Retinal pigment epithelial cell (primary cell): ENCODE measurements around the gene AKR1A1.

Experiments
- DNase-seq: peaks from one replicate; pipeline ENCODE4 v3.0.0-alpha.2; 2010; ENCODE audit warnings: low read depth
- H3K4me3 ChIP-seq: 2 replicates; pipeline ENCODE4 v1.5.1; 2011; ENCODE audit warnings: mild to moderate bottlenecking, low read length, control low read depth, moderate library complexity
- TF ChIP-seq, protein P1 (sequence below): conservative IDR thresholded peaks from 2 replicates; pipeline ENCODE4 v1.5.1; 2011; ENCODE audit warnings: low read depth, low read length, control low read depth, inconsistent platforms

The AKR1A1 gene

DNA sequence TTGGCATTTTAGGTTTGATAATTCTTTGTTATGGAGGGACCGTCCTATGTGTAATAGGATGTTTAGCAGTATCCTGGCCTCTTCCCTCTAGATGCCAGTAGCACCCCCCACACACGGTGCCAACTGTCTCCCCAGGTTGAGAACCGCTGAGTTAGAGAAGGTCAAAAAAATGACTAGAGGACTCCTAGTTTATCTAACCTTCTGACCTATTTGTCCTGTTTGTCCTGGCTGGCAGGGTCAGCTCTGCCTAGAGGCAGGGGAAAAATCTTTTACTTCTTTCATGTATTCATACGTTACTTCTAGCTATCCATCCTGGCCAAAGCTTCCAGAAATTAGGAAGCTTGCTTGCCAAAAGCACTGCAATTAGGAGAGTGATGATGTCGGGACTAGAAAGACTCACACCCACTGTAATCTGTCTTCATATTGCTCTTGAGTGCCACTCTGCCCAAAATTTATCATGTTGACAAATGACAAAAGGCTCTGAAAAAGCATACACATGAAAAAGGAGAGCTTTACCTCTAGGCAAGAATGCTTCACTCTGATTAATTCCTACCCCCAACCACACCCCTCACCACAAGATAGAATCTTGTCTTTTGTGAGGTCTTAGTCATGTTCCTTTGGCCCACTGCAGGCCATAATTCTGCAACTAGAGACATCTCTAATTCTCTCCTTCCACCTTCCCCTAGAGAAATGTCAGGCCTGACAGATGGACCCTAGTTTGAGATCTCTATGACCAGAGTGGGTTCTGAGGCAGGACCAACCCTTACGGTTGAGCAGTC lies 14.4 kb upstream of the AKR1A1 start:
- TF ChIP-seq, protein P1, sequence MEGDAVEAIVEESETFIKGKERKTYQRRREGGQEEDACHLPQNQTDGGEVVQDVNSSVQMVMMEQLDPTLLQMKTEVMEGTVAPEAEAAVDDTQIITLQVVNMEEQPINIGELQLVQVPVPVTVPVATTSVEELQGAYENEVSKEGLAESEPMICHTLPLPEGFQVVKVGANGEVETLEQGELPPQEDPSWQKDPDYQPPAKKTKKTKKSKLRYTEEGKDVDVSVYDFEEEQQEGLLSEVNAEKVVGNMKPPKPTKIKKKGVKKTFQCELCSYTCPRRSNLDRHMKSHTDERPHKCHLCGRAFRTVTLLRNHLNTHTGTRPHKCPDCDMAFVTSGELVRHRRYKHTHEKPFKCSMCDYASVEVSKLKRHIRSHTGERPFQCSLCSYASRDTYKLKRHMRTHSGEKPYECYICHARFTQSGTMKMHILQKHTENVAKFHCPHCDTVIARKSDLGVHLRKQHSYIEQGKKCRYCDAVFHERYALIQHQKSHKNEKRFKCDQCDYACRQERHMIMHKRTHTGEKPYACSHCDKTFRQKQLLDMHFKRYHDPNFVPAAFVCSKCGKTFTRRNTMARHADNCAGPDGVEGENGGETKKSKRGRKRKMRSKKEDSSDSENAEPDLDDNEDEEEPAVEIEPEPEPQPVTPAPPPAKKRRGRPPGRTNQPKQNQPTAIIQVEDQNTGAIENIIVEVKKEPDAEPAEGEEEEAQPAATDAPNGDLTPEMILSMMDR, result no peak
- DNase-seq, result no peak

DNA sequence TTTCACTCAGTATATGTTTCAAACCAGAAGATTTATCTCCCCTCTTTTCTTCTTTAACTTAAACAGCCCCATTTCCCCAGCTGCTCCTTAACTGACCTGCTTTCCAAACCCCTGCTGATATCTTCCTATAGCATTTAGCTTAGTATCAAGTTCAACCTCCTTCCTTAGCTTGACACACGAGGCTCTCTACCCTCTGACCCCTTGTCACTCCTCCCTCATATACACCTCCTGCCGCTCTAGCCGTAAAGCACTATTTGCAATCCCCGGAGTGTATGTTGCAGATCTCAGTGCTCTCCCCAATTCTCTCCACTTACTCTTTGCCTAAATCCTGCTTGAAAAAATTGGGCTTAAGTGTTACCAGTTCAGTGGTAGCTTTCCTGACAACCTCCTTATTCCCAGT lies 13.7 kb upstream of the AKR1A1 start:
- no peak overlapping the region for H3K4me3 ChIP-seq
- TF ChIP-seq, protein P1, result no peak
- DNase-seq, result no peak

More for the DNA sequence above, 14.4 kb upstream of the AKR1A1 start:
- H3K4me3 ChIP-seq, result no peak overlapping the region

DNA sequence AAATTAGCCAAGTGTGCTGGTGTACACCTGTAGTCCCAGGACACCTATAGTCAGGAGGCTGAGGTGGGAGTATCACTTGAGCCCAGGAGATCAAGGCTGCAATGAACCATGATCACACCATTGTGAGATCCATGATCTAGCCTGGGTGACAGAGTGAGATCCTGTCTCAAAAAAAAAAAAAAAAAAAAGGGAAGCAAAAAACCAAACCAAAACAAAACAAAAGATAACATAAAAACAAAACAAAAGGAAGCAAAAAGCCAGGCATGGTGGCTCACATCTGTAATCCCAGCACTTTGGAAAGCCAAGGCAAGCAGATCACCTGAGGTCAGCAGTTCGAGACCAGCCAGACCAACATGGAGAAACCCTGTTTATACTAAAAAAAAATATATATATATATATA lies 9.4 kb upstream of the AKR1A1 start:
- no peak overlapping the region for H3K4me3 ChIP-seq
- no peak for DNase-seq
- TF ChIP-seq, protein P1, result no peak

DNA sequence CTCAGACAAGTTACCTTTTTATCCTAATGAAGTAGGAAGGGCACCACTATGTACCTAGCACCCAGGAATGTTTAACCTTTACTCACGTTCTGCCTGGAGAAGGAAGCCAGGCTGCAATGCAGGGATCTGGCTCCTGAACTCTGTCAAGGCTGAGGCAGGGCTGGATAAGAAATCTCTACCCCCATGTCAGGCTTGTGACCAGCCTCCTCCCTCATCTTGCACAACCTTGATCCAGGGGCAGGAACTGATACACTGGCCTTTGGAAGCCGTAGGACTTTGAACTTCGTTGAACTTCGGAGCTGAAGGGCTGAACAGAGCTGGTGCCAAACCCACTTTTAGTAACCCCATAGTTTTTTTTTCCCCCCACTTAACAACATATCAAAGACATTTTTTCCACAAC lies 8.0 kb upstream of the AKR1A1 start:
- TF ChIP-seq, protein P1, result no peak
- H3K4me3 ChIP-seq, result no peak overlapping the region
- no peak for DNase-seq

- no peak overlapping the region for H3K4me3 ChIP-seq
- TF ChIP-seq, protein P1, result no peak
- DNase-seq, result no peak
Measured at GRCh38 chr1:45543581-45544417, 6.8 kb upstream of the AKR1A1 start.

DNA sequence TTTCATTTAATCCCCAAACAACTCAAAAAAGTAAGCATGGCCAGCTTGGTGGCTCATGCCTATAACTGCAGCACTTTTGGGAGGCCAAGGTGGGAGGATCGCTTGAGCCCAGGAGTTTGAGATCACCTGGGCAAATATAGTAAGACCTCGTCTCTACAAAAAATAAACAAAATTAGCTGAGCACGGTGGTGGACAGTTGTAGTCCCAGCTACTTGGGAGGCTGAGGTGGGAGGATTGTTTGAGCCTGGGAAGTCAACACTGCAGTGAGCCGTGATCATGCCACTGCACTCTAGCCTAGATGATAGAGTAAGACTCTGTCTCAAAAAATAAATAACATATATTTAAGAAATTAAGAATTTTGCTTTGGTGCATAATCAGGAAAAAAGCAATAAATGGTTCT lies 6.1 kb upstream of the AKR1A1 start:
- TF ChIP-seq, protein P1, result no peak
- no peak for DNase-seq
- H3K4me3 ChIP-seq, result no peak overlapping the region

GRCh38 chr1:45545019-45545493 lies 5.6 kb upstream of the AKR1A1 start:
- H3K4me3 ChIP-seq, result no peak overlapping the region
- TF ChIP-seq, protein P1, result no peak
- DNase-seq, result no peak
